Dermis microvascular lymphatic vessel endothelial cell (primary cell): ENCODE measurements around the gene PIGM. TPM values are rescaled to one million over a fixed set of nuclear protein-coding genes. Genes with fewer than 3 reads are reported as not detected.

Experiments
- DNase-seq, 2 donors: peaks; one replicate each; pipeline versions ENCODE4 v3.0.0 to v3.0.0-alpha.2; 2010; ENCODE audit warnings: low read depth in 2 of 2
- total RNA-seq: library from RNA; depleted of rRNA; stranded (reverse); fragments of >200 nt; gene quantifications from 2 replicates; pipeline ENCODE4 v1.2.1, GENCODE V29; 2014

PIGM gene
- total RNA-seq, 1 donor from 2014 or later = 2.3 TPM

DNA sequence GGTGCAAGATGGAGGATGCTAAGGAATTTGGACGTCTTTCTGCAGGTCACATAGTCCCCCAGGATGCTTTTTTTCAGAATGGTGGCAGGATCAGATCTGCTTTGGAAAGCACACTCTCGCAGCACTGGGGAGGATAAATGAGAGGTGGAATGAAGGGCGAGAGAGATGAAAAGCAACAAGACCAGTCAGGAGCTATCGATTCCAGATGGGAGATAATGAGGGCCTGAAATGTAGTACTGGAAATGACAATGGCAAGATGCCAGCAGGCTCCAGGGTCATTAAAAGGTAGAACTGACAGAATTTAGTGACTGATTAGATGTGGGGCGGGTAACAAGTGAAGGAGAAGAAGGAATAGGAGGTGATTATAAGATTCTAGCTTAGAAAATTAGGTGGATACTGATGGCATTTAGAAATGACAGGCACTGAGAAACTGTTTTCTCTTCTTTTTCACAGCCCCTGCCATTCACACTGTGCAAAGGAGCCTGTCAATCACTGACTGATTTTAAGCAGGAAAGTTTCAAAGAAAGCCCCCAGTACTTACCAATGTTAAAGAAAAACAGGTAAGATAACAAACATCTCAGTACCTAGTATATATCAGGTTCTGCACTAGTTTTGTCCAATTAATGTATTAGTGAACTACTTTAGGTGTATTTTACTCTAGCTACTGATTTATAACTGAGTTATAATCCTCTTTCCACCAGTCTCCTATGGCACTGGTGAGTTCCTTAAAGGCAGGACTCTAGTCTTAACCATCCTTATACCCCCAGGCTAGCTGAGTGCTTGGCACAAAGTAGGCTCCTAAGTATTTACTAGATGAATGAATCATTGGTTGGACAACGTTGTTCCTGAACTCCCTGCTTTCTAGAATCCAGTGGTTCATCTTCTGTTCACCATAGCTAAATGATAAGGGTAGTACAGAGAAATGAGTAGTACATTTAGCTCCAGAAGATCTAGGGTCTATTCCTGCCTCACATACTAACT is 9.2 kb downstream of the PIGM start:
- DNase-seq = no peak

DNA sequence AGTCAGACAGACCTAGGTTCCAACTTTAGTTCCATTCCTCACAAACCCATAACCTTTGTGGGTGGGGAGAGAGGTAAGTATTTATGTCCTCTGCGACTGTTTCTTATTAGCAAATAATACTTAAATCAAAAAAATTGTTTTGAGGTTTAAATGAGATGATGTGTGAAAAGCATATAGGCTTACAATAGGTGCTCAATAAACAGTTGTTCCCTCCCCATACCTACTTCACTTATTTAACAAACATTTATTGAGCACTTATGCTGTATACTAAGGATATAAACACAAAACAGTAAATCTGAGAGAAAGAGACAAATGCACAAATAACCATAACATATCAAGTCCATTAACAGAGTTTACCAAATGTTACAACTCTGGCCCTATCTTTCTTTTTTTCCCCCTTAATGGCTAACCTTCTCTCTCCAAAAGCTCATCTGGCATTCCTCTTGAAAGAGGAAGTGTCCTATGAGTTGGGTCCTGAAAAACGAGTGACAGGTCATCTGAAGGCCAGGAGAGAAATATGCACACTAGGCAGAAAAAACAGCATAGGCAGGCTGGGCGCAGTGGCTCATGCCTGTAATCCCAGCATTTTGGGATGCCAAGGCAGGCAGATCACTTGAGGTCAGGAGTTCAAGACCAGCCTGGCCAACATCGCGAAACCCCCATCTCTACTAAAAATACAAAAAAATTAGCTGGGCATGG is 10.3 kb downstream of the PIGM start:
- no peak for DNase-seq

DNA sequence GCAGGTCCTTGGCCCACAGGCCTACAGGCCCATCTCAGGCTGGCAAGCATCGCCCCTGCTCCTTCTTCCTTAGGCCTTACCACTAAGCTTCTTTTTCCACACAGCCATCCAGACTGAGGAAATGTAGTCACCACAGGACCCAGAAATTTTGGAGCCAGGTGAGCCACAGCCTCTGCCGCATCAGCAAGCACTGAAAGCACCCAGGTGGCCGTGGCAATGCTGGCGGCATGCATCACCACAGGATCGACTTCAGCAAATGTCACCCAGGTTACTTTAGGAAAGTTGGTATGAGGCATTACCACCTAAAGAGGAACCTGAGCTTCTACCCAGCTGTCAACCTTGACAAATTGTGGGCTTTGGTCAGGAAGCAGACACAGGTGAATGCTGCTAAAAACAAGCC is 11.6 kb downstream of the PIGM start:
- DNase-seq = no peak

DNA sequence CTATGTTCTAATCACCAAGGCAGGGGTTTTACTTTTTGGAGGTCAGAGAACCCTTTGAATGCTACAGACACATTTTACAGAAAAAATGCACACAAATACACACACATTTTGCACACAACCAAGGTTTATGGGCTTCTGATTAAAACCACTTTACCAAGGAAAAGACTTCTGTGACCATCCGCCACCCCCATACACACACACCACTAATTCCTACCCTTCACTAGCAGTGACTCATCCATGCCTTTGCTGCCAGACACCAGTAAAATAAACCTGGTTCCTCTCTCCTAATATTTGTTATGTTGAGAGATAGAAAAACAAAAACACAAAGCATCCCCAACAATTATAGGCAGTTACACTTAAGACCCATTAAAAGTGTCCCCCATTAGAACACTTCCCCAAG is 12.9 kb downstream of the PIGM start:
- no peak for DNase-seq

DNA sequence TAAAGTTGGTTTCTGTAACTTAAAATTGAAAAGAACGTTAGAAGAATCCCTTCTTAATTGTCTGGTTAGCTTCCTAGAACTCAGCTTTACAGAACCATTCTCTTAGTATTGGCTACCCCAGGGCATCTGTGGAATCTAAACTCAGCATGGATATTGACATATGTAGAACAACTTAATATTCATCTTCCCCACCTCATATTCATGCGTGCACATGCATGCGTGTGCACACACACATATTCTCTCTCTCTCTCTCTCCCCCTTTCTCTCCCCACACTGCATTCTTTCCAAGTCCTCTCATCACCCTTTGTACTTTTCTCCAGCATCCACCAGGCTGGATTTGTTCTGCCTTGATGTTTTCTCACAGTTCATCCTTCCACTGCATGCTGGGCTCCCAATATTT is 13.4 kb downstream of the PIGM start:
- no peak for DNase-seq

DNA sequence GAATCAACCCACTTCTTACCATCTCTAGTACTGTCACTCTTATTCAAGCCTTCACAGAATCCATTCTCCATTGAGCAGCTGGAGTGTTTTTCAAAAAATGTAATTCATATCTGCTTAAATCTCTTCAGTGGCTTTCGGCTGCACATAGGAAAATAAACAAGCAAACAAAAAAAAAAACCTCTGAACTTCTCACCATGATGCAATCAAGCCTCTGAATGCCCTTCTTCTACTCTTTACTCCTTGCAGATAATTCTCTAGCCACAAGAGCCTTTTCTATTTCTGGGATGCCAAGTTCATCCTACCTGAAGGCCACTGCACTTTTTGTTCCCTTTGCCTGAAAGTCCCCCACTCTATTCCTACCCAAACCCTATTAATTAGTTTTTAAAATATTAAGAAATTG is 14.2 kb downstream of the PIGM start:
- no peak for DNase-seq

DNA sequence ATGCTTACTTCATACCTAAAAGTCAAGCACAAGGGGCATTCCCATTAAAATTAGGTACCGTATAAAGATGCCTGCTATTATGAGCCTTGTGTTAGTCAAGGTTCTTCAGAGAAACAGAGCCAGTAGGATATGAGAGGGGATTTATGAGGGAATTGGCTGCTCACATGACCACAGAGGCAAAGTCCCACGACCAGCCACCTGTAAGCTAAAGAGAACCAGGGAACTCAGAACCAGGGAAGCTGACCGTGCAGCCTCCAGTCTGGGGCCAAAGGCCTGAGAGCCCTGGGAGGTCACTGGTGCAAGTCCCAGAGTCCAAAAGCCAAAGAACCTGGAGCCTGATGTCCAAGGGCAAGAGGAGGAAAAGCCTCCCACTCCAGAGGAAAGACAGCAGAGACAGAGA is 20.0 kb downstream of the PIGM start:
- no peak for DNase-seq

DNA sequence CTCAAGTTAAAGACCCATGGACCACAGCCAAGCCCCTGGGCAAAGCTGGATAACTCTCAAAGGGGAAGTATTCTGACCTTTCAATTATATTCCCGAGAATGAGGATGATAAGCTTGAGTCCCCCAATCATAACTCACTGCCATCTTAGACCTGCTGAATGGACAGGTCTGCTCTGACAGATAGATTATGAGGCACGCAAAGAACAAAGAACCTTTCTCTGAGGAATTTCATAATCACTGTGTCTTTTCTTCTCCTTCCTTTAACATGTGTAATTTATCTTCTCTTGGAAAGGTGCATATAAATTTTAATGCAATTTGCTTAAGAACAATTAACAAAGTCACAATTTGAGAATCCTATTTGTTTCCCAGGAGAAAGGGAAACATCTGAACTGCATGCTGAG is 22.0 kb downstream of the PIGM start:
- DNase-seq = no peak

DNA sequence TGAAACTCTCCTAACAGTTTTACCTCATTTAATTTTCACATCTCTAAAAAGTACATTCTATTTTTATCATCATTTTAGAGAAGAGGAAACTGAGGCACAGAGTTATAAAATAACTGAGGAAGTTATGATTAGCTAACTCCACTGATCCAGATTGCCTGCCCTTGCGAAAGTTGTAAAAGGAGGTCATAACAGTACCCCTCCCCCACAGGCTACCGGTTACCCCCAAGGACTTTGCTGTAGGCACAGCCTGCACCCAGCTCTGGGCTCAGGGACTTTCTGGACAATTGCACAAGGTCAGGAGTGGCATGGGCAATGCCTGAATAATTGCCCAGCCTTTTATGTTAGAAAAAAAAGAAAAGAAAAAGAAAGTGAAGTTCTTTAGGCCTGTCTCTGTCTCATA is 22.7 kb downstream of the PIGM start:
- DNase-seq = no peak

DNA sequence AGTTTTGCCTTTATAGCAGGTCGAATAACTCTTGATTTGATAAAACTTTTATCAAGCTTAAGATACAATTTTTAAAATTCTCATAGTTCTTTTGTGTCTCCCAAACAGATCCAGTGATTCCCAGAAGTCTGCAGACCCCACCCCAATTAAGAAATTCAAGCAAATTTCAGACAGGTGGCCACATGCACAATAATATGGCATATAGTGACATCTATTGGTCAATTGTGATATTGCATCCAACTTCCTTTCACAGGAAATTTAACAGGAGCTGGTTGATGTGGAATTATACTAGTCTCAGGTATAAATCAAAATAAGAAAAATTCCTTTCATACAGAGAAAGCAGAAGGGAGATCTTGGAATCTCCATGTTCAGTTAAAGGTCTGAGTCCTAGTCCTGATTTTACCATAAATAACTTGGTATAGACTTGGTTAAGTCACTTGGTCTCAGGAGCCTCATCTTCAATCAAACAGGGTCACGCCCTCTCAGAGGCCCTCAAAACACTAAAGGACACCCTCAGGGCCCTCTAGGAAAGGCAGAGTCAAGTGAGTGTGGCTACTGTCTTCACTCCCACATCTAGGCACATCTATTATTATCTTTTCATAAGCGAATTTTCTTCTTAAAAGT is 24.1 kb downstream of the PIGM start:
- peak in 1 of 2 donors; percentile 40 for DNase-seq

DNA sequence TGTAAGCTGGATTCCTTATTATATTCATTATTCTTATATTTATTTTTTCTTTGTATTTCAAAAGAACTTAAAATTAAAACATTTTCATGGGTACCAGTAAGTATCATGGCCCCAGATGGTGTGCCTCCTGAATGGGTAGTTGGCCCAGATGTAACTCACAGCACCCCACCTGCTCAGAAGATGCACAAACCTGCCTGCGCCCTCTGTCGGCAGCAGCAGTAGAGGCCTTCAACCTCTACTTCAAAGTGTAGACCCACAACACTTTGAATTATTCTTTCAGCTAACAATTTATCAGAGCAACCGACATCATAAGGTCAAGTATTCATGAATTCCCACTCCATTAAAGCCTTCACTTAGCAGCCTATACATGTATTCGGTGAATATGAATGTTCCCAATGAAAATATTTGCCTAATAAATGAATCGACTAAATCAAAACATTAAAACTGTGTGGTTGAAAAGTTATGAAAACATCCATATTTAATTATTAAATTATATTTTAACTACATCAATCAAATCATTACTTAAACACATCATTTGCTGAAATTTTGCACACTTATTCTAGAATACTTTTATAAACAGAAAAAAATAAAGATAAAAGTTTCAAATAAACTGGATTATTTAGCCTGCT is 25.4 kb downstream of the PIGM start:
- DNase-seq = peak; percentile 26 to 64

DNA sequence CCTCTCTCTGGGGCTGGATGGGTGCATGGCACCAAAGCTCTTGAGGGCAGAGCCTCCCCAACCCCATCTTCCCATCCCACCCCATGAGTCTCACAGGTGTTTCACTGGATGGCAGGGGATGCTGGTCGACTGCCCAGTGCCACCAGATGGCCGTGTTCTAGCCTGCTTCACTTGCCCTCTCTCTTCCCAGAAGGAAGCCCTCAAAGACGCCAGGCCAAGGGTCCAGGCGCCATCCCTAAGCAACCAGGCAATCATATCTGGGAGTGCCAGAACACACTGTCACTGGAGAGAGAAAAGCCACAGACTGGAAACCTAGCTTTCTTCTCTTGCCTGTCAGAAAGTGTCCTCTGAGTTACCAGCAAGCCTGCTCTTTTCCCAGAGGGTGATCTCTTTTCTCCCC is 26.7 kb downstream of the PIGM start:
- DNase-seq = no peak

DNA sequence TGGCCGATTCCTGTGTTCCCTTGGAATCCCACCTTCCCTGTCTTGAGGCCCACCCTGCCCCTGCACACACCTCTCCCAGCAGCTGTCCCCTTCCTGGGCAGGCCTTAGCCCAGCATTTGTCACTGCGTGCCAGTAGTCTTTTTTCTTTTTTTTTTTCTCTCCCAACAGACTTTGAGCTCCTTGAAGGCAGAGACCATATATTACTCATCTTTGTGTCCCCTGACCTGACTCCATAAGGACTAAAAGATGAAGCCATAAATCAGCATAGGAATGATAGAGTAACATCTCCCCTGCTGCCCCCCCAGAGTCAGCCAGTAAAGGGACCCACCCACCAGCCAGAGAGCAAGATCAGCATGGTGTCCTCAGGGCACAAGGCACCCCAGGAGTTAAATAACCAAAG is 27.4 kb downstream of the PIGM start:
- no peak for DNase-seq

DNA sequence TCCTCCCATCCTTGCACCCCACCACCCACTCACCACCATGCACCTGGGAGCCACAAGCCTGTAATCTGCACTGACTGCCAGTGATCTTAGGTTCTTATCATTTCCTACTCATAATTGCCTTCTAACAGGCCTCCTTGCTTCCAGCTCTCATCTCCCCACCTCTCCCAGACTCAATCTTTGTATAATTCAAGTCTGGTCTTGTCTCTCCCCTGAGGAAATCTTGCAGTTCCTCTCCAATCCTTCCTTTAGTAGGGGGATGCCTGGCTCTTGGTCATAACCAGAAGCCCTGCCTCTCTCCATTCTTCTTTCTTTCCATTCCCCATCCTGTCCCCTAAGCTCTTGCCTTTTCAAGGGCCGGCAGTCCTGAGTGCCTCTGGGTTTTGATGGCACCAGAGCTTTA is 27.8 kb downstream of the PIGM start:
- no peak for DNase-seq

DNA sequence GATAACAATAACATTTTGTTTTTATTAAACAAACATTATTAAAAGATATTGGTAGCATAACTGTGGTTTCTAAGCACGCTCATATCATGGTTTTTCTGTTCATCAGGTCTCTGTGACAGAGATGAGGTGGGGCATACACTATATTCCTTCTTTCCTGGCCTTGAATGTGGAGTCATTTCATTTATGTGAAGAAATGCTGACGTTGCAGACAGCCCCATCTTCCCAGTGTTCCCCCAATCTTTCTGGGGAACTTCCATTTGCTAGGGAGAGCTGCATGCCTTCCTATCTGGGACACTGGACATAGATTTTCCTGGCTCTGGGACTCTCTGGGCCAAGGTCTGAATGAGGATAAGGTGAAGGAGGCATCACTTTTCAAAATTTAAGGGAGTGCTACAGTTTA is 30.4 kb downstream of the PIGM start:
- no peak for DNase-seq

DNA sequence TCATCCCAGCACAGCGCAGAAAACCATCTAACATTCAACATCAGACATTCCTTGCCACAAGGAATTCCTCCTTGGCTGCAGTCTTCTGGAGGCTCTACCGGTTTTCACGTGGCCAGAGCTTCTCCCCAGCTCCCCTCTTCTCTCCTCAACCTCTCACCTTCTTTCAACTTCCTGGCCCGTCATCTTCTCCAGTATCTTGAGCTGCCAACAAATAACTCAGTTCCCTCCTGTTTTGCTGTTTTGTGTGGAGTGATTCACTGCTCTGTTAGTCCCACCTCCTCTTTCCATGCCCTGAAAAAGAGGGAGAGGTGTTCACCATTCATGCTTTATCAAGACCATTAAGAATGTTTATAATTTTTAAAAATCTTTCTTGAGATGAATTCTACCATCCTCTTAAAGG is 32.6 kb downstream of the PIGM start:
- DNase-seq = no peak

DNA sequence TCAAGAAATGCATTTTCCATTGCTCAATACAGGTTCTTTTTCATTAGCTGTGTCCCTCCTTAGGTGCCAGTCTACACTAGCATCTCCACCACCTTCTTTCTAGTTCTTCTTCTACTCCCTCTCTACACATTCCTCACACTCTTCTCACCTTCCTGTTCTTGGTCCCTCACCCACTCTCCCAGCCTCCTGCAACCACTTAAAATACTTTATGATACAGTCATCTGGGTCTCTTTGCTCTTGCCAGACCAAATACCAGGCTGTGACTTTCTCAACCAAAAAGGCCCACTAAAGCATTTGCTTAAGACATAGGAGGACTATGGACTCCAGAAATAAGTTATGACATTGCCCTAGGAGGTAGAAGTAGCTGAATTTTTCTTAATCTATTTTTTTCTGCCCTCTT is 35.1 kb downstream of the PIGM start:
- no peak for DNase-seq

DNA sequence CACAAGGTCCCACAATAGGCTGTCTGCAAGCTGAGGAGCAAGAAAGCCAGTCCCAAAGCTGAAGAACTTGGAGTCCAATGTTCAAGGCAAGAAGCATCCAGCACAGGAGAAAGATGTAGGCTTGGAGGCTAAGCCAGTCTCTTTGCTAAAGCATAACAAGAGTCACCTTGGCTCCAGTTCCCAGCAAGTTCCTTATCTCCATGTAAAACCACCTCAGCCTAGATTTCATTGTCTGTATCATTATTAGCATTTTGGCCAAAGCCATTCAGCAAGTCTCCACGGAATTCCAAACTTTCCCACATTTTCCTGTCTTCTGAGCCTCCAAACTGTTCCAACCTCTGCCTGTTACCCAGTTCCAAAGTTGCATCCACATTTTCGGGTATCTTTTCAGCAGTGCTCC is 36.9 kb downstream of the PIGM start:
- no peak for DNase-seq

DNA sequence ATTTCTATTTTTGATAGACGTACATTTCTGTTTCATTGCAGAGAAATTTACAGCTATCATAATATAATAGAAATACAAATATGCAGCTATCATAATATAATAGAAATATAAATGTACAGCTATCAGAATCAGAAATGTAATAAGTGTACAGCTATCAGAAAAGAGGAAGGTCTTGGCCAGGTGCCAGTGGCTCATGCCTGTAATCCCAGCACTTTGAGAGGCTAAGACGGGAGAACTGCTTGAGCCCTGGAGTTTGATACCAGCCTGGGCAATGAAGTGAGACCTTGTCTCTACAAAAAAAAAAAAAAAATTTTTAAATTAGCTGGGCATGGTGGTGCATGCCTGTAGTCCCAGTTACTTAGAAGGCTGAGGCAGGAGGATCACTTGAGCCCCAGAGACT is 37.9 kb downstream of the PIGM start:
- no peak for DNase-seq

DNA sequence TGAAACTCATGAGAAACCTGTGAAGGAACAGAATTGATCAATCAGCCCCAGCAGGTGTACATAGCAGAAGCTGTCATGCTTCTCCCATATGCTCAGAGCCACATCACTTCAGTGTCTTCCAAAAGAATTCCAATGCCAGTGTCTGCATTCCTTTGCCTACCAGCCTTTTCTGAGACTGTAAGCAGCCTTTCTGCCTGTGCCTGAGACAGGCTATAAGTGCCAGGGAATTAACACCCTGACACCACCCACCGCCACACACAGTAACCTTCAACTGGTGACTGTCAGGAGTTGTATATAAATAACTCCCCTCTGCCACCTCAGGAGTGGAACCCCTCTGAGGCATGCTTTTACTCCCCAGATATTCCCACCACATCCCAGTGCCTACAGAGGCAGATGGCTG is 39.6 kb downstream of the PIGM start:
- no peak for DNase-seq

DNA sequence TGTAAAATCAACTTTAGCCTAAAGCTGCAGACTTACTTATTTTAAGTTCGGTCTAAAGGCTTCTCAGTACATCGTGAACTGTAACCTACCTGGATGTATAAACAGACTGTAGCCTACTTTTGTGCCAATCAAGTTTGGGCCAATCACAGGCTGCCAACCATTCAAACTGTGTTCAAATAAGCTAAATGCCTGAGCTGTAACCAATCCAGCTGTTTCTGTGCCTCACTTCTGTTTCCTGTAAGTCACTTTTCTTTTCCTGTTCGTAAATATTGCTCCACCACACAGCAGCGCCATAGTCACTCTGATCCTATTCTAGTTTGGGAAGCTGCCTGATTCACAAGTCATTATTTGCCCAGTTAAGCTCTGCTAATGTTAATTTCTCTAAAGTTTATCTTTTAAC is 40.3 kb downstream of the PIGM start:
- peak; percentile 20 to 40 for DNase-seq

DNA sequence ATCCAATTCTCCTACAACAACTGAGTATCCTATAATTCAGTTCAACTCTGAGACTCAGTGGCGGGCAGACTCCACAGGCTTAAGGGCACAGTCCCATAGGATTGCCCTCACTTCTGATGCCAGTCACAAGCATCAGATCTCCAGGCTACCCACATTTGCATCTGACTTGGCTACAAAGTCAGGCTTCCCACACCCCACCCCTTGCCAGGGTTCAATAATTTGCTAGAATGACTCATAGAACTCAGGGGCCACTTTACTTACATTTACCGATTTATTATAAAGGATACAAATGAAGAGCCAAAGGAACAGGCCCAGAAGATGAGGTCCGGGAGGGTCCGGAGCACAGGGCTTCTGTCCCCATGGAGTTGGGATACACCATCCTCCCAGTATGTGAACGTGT is 41.8 kb downstream of the PIGM start:
- no peak for DNase-seq
